ENCODE measurements around the gene STAT5B. TPM values are rescaled to one million over a fixed set of nuclear protein-coding genes. Genes with fewer than 3 reads are reported as not detected.
"Not testable (repeated sequence)": the region's sequence is repeated elsewhere in the genome, so short reads cannot be mapped to it uniquely, and the experiment has no call there.

Gene STAT5B
- total RNA-seq, 2 experiments from 2014 or later: 128 to 129 TPM

DNA sequence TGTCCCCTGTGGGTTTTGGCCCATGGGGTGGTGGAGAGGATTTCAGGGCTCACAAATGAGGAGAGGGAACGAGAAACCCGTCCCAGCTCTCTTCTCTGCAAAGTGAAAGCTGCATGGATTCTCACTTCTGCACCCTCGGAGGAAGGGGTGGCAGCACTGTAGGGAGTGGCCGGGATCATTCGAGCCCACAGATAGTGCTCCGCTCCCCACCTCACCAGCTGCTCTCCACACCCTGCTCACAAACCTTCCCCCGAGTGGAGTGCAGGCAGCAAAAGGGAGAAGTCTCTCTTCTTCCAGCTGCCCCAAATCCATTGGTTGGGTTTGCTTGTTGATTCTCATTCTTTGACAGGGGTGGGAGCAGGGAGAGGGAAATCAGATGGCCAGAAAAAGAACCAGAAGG, 32.3 kb upstream of the STAT5B start:
- H3K4me1 Mint-ChIP-seq (ENCODE audit: low read depth): peaks cover 66% of the 10 kb centered on the region
- no peak for ATAC-seq

DNA sequence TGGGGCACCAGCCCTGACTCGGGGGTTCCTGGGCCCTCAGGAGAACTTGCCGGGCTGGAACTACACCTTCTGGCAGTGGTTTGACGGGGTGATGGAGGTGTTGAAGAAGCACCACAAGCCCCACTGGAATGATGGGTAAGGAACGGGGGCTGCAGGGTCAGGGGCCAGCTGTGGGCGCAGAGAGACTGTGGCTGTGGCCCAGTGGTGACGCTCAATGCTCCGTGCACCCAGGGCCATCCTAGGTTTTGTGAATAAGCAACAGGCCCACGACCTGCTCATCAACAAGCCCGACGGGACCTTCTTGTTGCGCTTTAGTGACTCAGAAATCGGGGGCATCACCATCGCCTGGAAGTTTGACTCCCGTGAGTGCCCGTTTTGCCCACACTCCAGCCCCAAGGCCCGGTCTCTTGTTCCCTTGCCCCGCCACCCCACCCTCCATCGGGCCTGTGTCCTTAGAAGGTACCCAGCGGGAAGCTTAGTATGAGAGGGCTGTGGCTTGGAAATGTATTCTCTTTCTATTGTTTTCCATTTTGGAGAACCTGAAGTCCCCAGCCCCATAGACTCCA, 31.3 kb upstream of the STAT5B start:
- peaks cover 80% of the 10 kb centered on the region for H3K36me3 Mint-ChIP-seq (ENCODE audit: low read depth)
- POLR2A ChIA-PET: interaction anchor here (0.8 to 7.8 kb wide), 3 partner anchors 11 to 95 kb away, joined by 4 to 136 read pairs (median 5); partner anchors contain the start of gene STAT5A
- no peaks in the 10 kb centered on the region for H3K9me3 Mint-ChIP-seq

More for the DNA sequence above, 32.3 kb upstream of the STAT5B start:
- H3K36me3 Mint-ChIP-seq (ENCODE audit: low read depth): peaks cover 75% of the 10 kb centered on the region
- intact Hi-C loops (cut with micrococcal nuclease): no loop called here
- POLR2A ChIA-PET: interaction anchor here (0.9 to 7.8 kb wide), 6 partner anchors 13 to 94 kb away, joined by 3 to 136 read pairs (median 15); partner anchors contain the start of gene STAT5A
- TF ChIP-seq, protein P1, sequence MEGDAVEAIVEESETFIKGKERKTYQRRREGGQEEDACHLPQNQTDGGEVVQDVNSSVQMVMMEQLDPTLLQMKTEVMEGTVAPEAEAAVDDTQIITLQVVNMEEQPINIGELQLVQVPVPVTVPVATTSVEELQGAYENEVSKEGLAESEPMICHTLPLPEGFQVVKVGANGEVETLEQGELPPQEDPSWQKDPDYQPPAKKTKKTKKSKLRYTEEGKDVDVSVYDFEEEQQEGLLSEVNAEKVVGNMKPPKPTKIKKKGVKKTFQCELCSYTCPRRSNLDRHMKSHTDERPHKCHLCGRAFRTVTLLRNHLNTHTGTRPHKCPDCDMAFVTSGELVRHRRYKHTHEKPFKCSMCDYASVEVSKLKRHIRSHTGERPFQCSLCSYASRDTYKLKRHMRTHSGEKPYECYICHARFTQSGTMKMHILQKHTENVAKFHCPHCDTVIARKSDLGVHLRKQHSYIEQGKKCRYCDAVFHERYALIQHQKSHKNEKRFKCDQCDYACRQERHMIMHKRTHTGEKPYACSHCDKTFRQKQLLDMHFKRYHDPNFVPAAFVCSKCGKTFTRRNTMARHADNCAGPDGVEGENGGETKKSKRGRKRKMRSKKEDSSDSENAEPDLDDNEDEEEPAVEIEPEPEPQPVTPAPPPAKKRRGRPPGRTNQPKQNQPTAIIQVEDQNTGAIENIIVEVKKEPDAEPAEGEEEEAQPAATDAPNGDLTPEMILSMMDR (IDR thresholded peaks at IDR 0.05): no peak
- H3K4me3 Mint-ChIP-seq: no peak overlapping the region
- no peak for DNase-seq
- CTCF ChIA-PET: interaction anchor here (0.6 to 30.6 kb wide), 8 partner anchors 9 to 209 kb away, joined by 3 to 968 read pairs (median 4); partner anchors contain the start of gene STAT3
- H3K9me3 Mint-ChIP-seq: no peaks in the 10 kb centered on the region
- H3K27me3 Mint-ChIP-seq: no peaks in the 10 kb centered on the region
- peak overlapping the region; percentile 94 for H3K27ac Mint-ChIP-seq

DNA sequence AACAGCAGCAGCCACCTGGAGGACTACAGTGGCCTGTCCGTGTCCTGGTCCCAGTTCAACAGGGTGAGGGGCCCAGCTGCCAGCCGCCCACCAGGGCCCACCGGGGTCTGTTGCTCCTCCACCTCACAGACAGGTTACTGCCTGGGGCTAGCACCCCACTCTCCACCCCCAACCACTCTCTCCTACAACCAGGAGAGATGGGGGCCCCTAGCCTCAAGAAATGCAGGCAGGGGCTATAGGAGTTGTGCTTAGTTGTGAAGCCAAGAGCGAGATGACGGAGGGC, 30.1 kb upstream of the STAT5B start:
- DNase-seq: no peak
- intact Hi-C loops (cut with micrococcal nuclease): no loop called here
- POLR2A ChIA-PET: interaction anchor here (1.0 to 3.8 kb wide), 2 partner anchors 12 to 14 kb away, joined by 3 to 19 read pairs; no protein-coding TSS in a partner anchor
- H3K27ac Mint-ChIP-seq: peak overlapping the region; percentile 79
- H3K27me3 Mint-ChIP-seq: no peaks in the 10 kb centered on the region
- CTCF ChIA-PET: interaction anchor here (1.2 to 1.8 kb wide), 2 partner anchors 97 to 100 kb away, joined by 3 to 4 read pairs; no protein-coding TSS in a partner anchor
- peaks cover 58% of the 10 kb centered on the region for H3K4me1 Mint-ChIP-seq (ENCODE audit: low read depth)
- no peak overlapping the region for H3K4me3 Mint-ChIP-seq
- ATAC-seq: no peak
- no peaks in the 10 kb centered on the region for H3K9me3 Mint-ChIP-seq
- H3K36me3 Mint-ChIP-seq (ENCODE audit: low read depth): peaks cover 81% of the 10 kb centered on the region
- TF ChIP-seq, protein P1 (IDR thresholded peaks at IDR 0.05): no peak

More for the DNA sequence above, 31.3 kb upstream of the STAT5B start:
- no peak for ATAC-seq
- H3K4me3 Mint-ChIP-seq: no peak overlapping the region
- intact Hi-C loops (cut with micrococcal nuclease): no loop called here
- DNase-seq: no peak
- H3K27me3 Mint-ChIP-seq: no peaks in the 10 kb centered on the region
- CTCF ChIA-PET: interaction anchor here (7.8 to 30.6 kb wide), 2 partner anchors 84 to 92 kb away, joined by 57 to 968 read pairs; partner anchors contain the start of gene STAT3
- TF ChIP-seq, protein P1 (IDR thresholded peaks at IDR 0.05): no peak
- H3K4me1 Mint-ChIP-seq (ENCODE audit: low read depth): peaks cover 56% of the 10 kb centered on the region
- peak overlapping the region; percentile 20 for H3K27ac Mint-ChIP-seq

DNA sequence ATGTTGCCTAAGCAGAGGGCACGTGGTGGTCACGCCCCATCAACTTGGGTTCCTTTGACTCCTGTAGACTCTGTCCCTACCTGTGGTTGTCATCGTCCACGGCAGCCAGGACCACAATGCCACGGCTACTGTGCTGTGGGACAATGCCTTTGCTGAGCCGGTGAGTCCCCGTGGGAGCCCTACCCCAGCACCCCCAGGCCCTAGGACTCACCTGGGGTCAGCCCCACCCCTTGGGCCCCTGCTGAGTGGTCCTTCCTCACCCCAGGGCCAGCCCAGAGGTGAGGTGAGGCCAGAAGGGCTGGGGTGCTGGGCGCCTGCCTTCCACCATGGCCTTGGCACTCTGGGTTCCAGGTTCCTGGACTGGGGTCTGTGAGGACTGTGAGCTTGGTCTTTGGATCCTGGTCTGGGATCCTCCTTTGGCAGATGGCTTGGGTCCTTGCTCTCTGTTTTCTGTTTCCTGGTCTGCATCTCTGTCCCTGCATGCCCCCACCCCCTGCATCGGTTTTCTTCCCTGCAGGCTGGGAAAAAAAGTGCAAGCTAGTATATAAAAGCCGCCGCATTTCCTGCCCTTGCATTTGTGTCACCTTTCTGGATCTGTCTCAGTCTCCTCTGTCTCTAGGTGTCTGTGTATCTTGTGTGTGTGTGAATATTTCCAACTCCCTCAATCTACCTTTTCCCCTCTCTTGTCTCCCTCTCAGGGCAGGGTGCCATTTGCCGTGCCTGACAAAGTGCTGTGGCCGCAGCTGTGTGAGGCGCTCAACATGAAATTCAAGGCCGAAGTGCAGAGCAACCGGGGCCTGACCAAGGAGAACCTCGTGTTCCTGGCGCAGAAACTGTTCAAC, 29.6 kb upstream of the STAT5B start:
- CTCF ChIA-PET: interaction anchor here (1.2 to 1.8 kb wide), 2 partner anchors 98 to 101 kb away, joined by 3 to 4 read pairs; no protein-coding TSS in a partner anchor
- TF ChIP-seq, protein P1 (IDR thresholded peaks at IDR 0.05): no peak
- H3K9me3 Mint-ChIP-seq: no peaks in the 10 kb centered on the region
- H3K27me3 Mint-ChIP-seq: no peaks in the 10 kb centered on the region
- peaks cover 83% of the 10 kb centered on the region for H3K36me3 Mint-ChIP-seq (ENCODE audit: low read depth)
- POLR2A ChIA-PET: interaction anchor here (1.0 to 3.8 kb wide), 3 partner anchors 11 to 83 kb away, joined by 3 to 19 read pairs (median 4); no protein-coding TSS in a partner anchor
- H3K27ac Mint-ChIP-seq: peak overlapping the region; percentile 79
- H3K4me1 Mint-ChIP-seq (ENCODE audit: low read depth): peaks cover 53% of the 10 kb centered on the region
- peak; percentile 30 for DNase-seq
- ATAC-seq: peak; percentile 12
- intact Hi-C loops (cut with micrococcal nuclease): no loop called here
- no peak overlapping the region for H3K4me3 Mint-ChIP-seq

DNA sequence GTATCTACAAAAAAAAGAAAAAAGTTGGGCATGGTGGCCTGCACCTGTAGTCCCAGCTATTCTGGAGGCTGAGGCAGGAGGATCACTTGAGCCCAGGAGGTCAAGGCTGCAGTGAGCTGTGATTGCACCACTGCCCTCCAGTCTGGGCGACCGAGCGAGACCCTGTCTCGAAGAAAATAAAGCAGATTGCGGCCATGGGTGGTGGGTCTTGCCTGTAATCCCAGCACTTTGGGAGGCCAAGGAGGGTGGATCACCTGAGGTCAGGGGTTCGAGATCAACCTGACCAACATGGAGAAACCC, 28.8 kb upstream of the STAT5B start:
- intact Hi-C loops (cut with micrococcal nuclease); H3K27ac Mint-ChIP-seq; H3K9me3 Mint-ChIP-seq; H3K4me3 Mint-ChIP-seq; H3K27me3 Mint-ChIP-seq; DNase-seq; ATAC-seq: not testable (repeated sequence)
- CTCF ChIA-PET: interaction anchor here (1.8 kb wide), 1 partner anchor 101 kb away, joined by 4 read pairs; no protein-coding TSS in a partner anchor
- Mint-ChIP-seq H3K4me1 (ENCODE audit: low read depth) (peaks cover 45% of the 10 kb centered on the region), H3K36me3 (ENCODE audit: low read depth) (peaks cover 78% of the 10 kb centered on the region)
- POLR2A ChIA-PET: interaction anchor here (1.4 to 5.5 kb wide), 4 partner anchors 8 to 84 kb away, joined by 4 to 52 read pairs (median 12); no protein-coding TSS in a partner anchor

Data from activated CD8-positive, alpha-beta T cell treated with anti-CD3 and anti-CD28 coated beads for 36 hours (primary cell).